ENCODE results near the gene CCNJ.

DNA sequence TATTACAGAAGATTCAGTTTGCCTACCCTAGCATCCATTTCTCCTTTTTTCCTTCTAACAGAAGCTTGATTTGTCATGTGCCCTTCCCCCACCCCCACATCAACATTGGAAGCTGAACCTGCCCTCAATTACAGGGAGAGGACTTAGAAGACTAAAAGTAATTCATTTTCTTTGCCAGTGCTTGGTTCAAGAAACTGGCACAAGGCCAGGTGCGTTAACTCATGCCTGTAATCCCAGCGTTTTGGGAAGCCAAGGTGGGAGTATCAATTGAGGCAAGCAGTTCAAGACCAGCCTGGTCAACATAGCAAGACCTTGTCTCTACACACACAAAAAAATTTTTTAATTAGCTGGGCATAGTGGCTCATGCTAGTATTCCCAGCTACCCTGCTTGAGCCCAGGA is 32.6 kb downstream of the CCNJ start:
- TF ChIP-seq SIN3A (IDR thresholded peaks at IDR 0.05; ENCODE audit: borderline replicate concordance, low read depth, low read length) (no peak), POLR2AphosphoS5 (IDR thresholded peaks at IDR 0.05; ENCODE audit: low read depth, low read length) (no peak), CTCF (IDR thresholded peaks at IDR 0.05) (no peak)

Measured in SK-N-SH (cell line).